Renal cortex interstitium (tissue), 3 donors: Measurements from ENCODE around the gene KRTAP5-1. TPM values are rescaled to one million over a fixed set of nuclear protein-coding genes. Genes with fewer than 3 reads are reported as not detected.

Experiments
- polyA plus RNA-seq, 3 donors: library from polyadenylated mRNA; unstranded; fragments of 120-200 nt; gene quantifications; one replicate each; pipeline ENCODE4 v1.2.1, GENCODE V29; 2013; ENCODE audit not compliant: insufficient read length in 3 of 3

Gene KRTAP5-1
- polyA plus RNA-seq, 3 donors, result 0.13 to 1.7 TPM; not detected in 1

Other genes with a start within 250 kb of the KRTAP5-1 start
- 1 to 10 TPM in 2 of 3 donors, under 1 TPM in 1; 0.56 to 1.7 (median 1.4) TPM for gene BRSK2, start 195.3 kb downstream of the KRTAP5-1 start, polyA plus RNA-seq
- gene MOB2, start 98.5 kb downstream of the KRTAP5-1 start, polyA plus RNA-seq, result 10 to 100 TPM; 30.0 to 34.9 (median 30.0) TPM
- 1 to 10 TPM; 2.5 to 6.6 (median 4.2) TPM for gene DUSP8, start 13.0 kb downstream of the KRTAP5-1 start, polyA plus RNA-seq
- gene KRTAP5-2, start 13.0 kb upstream of the KRTAP5-1 start, polyA plus RNA-seq, result not detected
- not detected for gene KRTAP5-3, start 23.2 kb upstream of the KRTAP5-1 start, polyA plus RNA-seq
- gene KRTAP5-4, start 36.9 kb upstream of the KRTAP5-1 start, polyA plus RNA-seq, result not detected
- not detected for gene KRTAP5-5, start 44.5 kb upstream of the KRTAP5-1 start, polyA plus RNA-seq
- gene KRTAP5-6, start 111.9 kb upstream of the KRTAP5-1 start, polyA plus RNA-seq, result not detected
- under 1 TPM; 0.11 to 0.28 (median 0.23) TPM for gene IFITM10, start 165.3 kb upstream of the KRTAP5-1 start, polyA plus RNA-seq
- gene CTSD, start 178.6 kb upstream of the KRTAP5-1 start, polyA plus RNA-seq, result 100 to 1,000 TPM; 195 to 261 (median 236) TPM
- gene SYT8, start 249.7 kb upstream of the KRTAP5-1 start, polyA plus RNA-seq, result under 1 TPM in 2 of 3 donors, not detected in 1; 0.39 to 0.56 TPM